HL-60 (cell line): Measurements from ENCODE around the gene TTC32.

Experiments used
- DNase-seq, 2 experiments: peaks; one replicate each; pipeline ENCODE4 v3.0.0-alpha.2; 2010 to 2020; ENCODE audit warnings: low read depth in 1 of 2, low spot score in 1 of 2
- H3K27ac ChIP-seq: fragments of 250-450 bp; sonication (Bioruptor Pico); replicated peaks from 2 replicates; pipeline ENCODE4 v1.5.1; 2020; ENCODE audit warnings: mild to moderate bottlenecking, moderate library complexity
- H3K27me3 ChIP-seq: fragments of 250-450 bp; sonication (Bioruptor Pico); 2 replicates; pipeline ENCODE4 v1.5.1; 2021; ENCODE audit warnings: mild to moderate bottlenecking, moderate library complexity; ENCODE audit not compliant: insufficient read depth, poor library complexity, severe bottlenecking
- H3K4me3 ChIP-seq: replicated peaks from 2 replicates; pipeline ENCODE4 v1.5.1; 2011; ENCODE audit warnings: mild to moderate bottlenecking, control low read depth, low read length; ENCODE audit not compliant: insufficient read depth
- GABPA ChIP-seq: IDR thresholded peaks from 2 replicates; pipeline ENCODE4 v1.6.1; 2012; ENCODE audit warnings: low read depth
- POLR2AphosphoS5 ChIP-seq: IDR thresholded peaks from 2 replicates; pipeline ENCODE4 v1.6.1; 2012; ENCODE audit warnings: low read depth
- REST ChIP-seq: IDR thresholded peaks from 2 replicates; pipeline ENCODE4 v1.6.1; 2012; ENCODE audit warnings: low read depth; ENCODE audit not compliant: insufficient replicate concordance
- SPI1 ChIP-seq: IDR thresholded peaks from 2 replicates; pipeline ENCODE4 v1.6.1; 2012; ENCODE audit warnings: low read depth, mild to moderate bottlenecking, borderline replicate concordance
- TF ChIP-seq, protein P1 (sequence below): IDR thresholded peaks from one replicate; pipeline ENCODE4 v1.5.1; 2011; ENCODE audit warnings: low read length, control low read depth, inconsistent platforms; ENCODE audit not compliant: insufficient read depth

Gene TTC32

DNA sequence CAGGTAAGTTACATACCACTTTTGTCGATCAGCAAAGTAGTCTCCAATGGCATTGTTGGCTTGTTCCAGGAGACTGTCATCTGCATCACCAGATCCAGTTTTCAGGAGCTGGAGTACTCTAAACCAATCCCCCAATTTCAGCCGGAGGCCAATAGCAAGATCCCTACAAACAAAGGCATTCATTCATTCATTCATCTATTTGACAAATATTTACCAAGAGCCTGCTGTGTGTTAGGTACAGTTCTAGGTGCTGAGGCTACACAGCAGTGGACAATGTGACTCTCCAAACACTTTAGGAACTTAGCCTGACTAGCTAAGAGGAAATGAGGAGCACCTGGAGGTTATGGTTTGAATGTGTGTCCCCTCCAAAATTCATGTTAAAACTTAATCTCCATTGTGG is 34.4 kb upstream of the TTC32 start:
- TF ChIP-seq POLR2AphosphoS5 (no peak), REST (no peak), GABPA (no peak), SPI1 (no peak)
- TF ChIP-seq, protein P1, sequence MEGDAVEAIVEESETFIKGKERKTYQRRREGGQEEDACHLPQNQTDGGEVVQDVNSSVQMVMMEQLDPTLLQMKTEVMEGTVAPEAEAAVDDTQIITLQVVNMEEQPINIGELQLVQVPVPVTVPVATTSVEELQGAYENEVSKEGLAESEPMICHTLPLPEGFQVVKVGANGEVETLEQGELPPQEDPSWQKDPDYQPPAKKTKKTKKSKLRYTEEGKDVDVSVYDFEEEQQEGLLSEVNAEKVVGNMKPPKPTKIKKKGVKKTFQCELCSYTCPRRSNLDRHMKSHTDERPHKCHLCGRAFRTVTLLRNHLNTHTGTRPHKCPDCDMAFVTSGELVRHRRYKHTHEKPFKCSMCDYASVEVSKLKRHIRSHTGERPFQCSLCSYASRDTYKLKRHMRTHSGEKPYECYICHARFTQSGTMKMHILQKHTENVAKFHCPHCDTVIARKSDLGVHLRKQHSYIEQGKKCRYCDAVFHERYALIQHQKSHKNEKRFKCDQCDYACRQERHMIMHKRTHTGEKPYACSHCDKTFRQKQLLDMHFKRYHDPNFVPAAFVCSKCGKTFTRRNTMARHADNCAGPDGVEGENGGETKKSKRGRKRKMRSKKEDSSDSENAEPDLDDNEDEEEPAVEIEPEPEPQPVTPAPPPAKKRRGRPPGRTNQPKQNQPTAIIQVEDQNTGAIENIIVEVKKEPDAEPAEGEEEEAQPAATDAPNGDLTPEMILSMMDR: no peak
- DNase-seq: no peak
- no peak overlapping the region for H3K4me3 ChIP-seq

GRCh38 chr2:19933351-19933981 is 31.7 kb upstream of the TTC32 start:
- Histone ChIP-seq H3K4me3 (no peak overlapping the region), H3K27me3 (no peaks in the 10 kb centered on the region), H3K27ac (no peak overlapping the region)
- TF ChIP-seq, protein P1: no peak
- TF ChIP-seq GABPA: no peak
- no peak for TF ChIP-seq POLR2AphosphoS5
- no peak for TF ChIP-seq REST
- TF ChIP-seq SPI1: no peak
- DNase-seq: no peak

More for the DNA sequence above, 34.4 kb upstream of the TTC32 start:
- Histone ChIP-seq H3K27ac (no peak overlapping the region), H3K27me3 (no peaks in the 10 kb centered on the region)

DNA sequence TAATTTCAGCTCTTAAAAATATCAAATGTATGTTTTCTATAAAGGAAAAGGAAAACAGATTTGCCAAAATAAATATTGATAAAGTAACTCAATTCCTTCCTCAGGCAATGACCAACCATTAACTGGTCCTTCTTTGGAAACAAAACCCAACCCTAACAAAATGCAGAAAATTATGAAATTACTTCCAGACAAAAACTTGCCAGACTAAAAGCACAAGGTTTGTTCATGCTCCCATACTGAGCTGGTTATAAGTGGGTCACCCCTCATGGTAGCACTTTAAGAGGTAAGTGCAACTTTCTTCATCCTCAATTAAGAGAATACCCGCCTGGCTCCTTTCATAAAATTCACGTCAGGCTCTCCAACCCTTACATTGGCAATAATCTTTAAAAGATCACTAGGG is 31.1 kb upstream of the TTC32 start:
- Histone ChIP-seq H3K4me3 (no peak overlapping the region), H3K27me3 (no peaks in the 10 kb centered on the region), H3K27ac (no peak overlapping the region)
- TF ChIP-seq SPI1 (no peak), POLR2AphosphoS5 (no peak), REST (no peak), GABPA (no peak)
- TF ChIP-seq, protein P1: no peak
- no peak for DNase-seq
